Prostate gland (tissue), 2 donors: ENCODE data around the gene EIF4A3.
A peak's percentile ranks its signal among the peaks of the same experiment; 100 is the strongest.

Source experiments
- POLR2A ChIP-seq: fragments of 450-650 bp; IDR thresholded peaks from one replicate; pipeline ENCODE4 v1.6.1; 2016; ENCODE audit warnings: antibody characterized with exemption, mild to moderate bottlenecking
- POLR2AphosphoS5 ChIP-seq: sonication (generic); formaldehyde crosslinking; IDR thresholded peaks from one replicate; pipeline ENCODE4 v1.6.1; 2017; ENCODE audit warnings: antibody characterized with exemption
- TF ChIP-seq, protein P1 (sequence below), 4 experiments: fragments of 200-600 bp in 2 of 4; fragments of 450-650 bp in 2 of 4; sonication (generic) in 2 of 4; IDR thresholded peaks; 1 replicate in 3 of 4; 2 replicates in 1 of 4; pipeline ENCODE4 v1.5.1; 2016 to 2019; ENCODE audit warnings: antibody characterized with exemption in 4 of 4, mild to moderate bottlenecking in 2 of 4, moderate library complexity in 2 of 4

DNA sequence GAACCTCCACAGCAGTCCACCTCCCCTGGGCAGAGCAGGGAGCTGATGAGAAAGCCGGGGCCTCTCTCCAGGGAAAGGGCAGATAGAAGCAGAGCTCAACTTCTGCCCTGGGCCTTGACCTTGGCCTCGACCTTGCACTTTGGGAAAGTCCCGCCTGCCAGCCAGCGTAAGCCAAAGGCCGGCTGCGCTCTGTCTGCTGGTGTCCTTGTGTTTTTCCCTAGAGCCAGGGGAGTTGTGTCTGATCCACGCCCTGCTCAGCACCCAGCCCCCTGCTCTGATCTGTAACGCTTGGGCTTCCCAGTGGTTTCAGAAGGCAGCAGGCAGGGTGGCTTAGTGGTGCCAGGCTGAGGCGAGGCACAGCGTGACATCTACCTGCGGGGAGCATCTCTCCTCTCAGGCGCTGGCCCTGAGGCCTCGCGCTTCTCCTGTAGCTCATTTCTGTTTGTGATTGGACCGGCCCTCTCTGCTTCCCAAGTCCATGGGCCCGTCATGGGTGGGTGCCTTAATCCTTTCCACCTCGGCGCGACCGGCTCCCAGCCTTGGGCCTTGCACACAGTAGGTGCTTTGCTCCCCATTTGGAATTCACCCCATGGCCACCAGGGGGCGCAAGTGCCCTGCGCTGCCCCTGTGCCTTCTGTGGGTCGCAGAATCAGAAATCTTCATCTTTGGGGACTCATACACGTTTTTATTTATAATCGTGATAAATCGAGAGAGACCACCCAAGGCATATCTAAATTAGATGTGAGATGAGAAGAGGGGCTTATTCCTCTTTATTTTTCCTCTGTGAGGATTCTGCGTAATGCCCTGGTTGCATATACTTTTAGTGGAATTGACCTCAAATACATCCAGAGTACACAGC is 49.0 kb upstream of the EIF4A3 start:
- TF ChIP-seq POLR2A (no peak), POLR2AphosphoS5 (no peak)
- TF ChIP-seq, protein P1, sequence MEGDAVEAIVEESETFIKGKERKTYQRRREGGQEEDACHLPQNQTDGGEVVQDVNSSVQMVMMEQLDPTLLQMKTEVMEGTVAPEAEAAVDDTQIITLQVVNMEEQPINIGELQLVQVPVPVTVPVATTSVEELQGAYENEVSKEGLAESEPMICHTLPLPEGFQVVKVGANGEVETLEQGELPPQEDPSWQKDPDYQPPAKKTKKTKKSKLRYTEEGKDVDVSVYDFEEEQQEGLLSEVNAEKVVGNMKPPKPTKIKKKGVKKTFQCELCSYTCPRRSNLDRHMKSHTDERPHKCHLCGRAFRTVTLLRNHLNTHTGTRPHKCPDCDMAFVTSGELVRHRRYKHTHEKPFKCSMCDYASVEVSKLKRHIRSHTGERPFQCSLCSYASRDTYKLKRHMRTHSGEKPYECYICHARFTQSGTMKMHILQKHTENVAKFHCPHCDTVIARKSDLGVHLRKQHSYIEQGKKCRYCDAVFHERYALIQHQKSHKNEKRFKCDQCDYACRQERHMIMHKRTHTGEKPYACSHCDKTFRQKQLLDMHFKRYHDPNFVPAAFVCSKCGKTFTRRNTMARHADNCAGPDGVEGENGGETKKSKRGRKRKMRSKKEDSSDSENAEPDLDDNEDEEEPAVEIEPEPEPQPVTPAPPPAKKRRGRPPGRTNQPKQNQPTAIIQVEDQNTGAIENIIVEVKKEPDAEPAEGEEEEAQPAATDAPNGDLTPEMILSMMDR (IDR thresholded peaks at IDR 0.05): peak; percentile 45 to 68 (median 52)
